Non-pigmented ciliary epithelial cell (primary cell): ENCODE measurements around the gene PRCC.
"Not testable (repeated sequence)": the region's sequence is repeated elsewhere in the genome, so short reads cannot be mapped to it uniquely, and the experiment has no call there.

Experiments used
- DNase-seq: peaks from one replicate; pipeline ENCODE4 v3.0.0-alpha.2; 2010; ENCODE audit warnings: low read depth

Gene PRCC

GRCh38 chr1:156744344-156744743 lies 23.0 kb upstream of the PRCC start:
- DNase-seq: no peak

GRCh38 chr1:156744786-156745419 lies 22.4 kb upstream of the PRCC start:
- no peak for DNase-seq

- no peak for DNase-seq
These were observed 21.5 kb upstream of the PRCC start for GRCh38 chr1:156745881-156746280.

- DNase-seq: no peak
These were observed 21.0 kb upstream of the PRCC start for GRCh38 chr1:156746406-156746727.

- DNase-seq: no peak
These were observed 20.4 kb upstream of the PRCC start for GRCh38 chr1:156746728-156747631.

- no peak for DNase-seq
These were observed 19.3 kb upstream of the PRCC start for GRCh38 chr1:156747742-156748669.

GRCh38 chr1:156748670-156749418 lies 18.5 kb upstream of the PRCC start:
- no peak for DNase-seq

- no peak for DNase-seq
These were observed 17.8 kb upstream of the PRCC start for GRCh38 chr1:156749419-156750118.

- no peak for DNase-seq
These were observed 17.1 kb upstream of the PRCC start for GRCh38 chr1:156750191-156750672.

- DNase-seq: no peak
These were observed 16.5 kb upstream of the PRCC start for GRCh38 chr1:156750711-156751450.

GRCh38 chr1:156751451-156751756 lies 15.9 kb upstream of the PRCC start, which contains the start of gene HDGF:
Gene HDGF, minus strand, starts transcription at chr1:156751675. Its CDS starts 246 bp downstream, at chr1:156751429.
- DNase-seq: no peak

GRCh38 chr1:156751757-156752481 lies 15.4 kb upstream of the PRCC start:
- peak; percentile 78 for DNase-seq

GRCh38 chr1:156752843-156753482 lies 14.4 kb upstream of the PRCC start:
- no peak for DNase-seq

- DNase-seq: no peak
These were observed 13.1 kb upstream of the PRCC start for GRCh38 chr1:156754219-156754618.

- no peak for DNase-seq
These were observed 11.8 kb upstream of the PRCC start for GRCh38 chr1:156755527-156755950.

GRCh38 chr1:156756355-156756754 lies 11.0 kb upstream of the PRCC start:
- no peak for DNase-seq

- not testable (repeated sequence) for DNase-seq
These were observed 9.6 kb upstream of the PRCC start for GRCh38 chr1:156757572-156758253.

- DNase-seq: no peak
These were observed 7.1 kb upstream of the PRCC start for GRCh38 chr1:156760092-156760795.
